Vagina (tissue), 2 donors: ENCODE measurements around the gene SPATA12.

ENCODE experiments used
- CTCF ChIP-seq, 3 experiments: fragments of 450-650 bp in 2 of 3; fragments of 200-600 bp in 1 of 3; sonication (generic) in 1 of 3; IDR thresholded peaks; one replicate each; pipeline ENCODE4 v1.5.1; 2017 to 2019; ENCODE audit warnings: antibody characterized with exemption in 3 of 3, mild to moderate bottlenecking in 2 of 3, moderate library complexity in 2 of 3
- POLR2A ChIP-seq, 2 donors: fragments of 450-650 bp; IDR thresholded peaks; one replicate each; pipeline ENCODE4 v1.6.1; 2017; ENCODE audit warnings: antibody characterized with exemption in 2 of 2, mild to moderate bottlenecking in 2 of 2, moderate library complexity in 2 of 2

- TF ChIP-seq CTCF (IDR thresholded peaks at IDR 0.05) (no peak), POLR2A (IDR thresholded peaks at IDR 0.05) (no peak)
Measured at GRCh38 chr3:57077630-57078343, 17.3 kb downstream of the SPATA12 start.
